ENCODE results near the gene PIP5K1C. TPM values are rescaled to one million over a fixed set of nuclear protein-coding genes. Genes with fewer than 3 reads are reported as not detected.
"Not testable (repeated sequence)": the region's sequence is repeated elsewhere in the genome, so short reads cannot be mapped to it uniquely, and the experiment has no call there.

PIP5K1C gene
- polyA plus RNA-seq, 4 donors = 19.3 to 30.8 (median 23.3) TPM

DNA sequence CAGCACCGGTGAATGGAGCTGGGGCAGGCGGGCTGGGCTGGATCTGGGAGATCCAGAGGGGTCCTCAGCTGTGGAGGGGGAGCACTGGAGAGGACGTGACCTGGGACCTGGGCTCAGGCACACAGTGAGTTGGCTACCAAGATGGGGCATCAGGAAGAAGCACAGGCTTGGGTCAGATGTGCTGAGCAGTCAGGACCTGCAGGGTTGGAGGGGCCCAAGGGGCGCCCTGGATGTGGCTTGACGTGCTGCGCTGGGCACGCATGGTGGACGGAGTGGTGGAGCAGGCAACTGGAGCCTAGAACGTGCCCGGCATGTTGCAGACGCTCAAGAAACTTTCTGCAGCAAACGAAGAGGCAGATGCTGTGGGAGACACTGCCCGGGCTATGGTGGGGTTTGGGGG is 20.7 kb downstream of the PIP5K1C start:
- DNase-seq (ENCODE audit: low read depth in 4 of 4, low spot score in 3 of 4) = no peak

DNA sequence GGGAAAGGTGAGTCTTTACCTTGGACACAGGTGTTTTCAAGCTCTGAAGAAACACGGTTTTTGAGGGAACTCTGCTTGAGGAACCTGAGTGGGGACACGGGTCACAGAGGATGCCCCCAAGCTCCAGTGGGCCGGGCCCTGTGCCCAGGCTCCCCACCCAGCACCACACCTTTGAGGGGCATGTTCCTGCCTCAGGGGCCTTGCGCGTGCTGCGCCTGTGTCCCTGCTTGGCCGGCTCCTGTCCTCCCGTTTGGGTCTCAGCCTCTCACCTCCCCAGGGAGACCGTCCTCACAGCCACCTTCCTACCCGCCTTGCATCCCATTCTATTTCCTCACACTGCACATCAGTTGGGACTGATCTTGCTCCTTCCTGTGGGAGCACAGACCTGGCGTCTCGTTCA is 21.1 kb downstream of the PIP5K1C start:
- no peak for DNase-seq (ENCODE audit: low read depth in 4 of 4, low spot score in 3 of 4)

- DNase-seq (ENCODE audit: low read depth in 4 of 4, low spot score in 3 of 4) = no peak
These were observed 22.1 kb downstream of the PIP5K1C start for GRCh38 chr19:3678188-3678587.

DNA sequence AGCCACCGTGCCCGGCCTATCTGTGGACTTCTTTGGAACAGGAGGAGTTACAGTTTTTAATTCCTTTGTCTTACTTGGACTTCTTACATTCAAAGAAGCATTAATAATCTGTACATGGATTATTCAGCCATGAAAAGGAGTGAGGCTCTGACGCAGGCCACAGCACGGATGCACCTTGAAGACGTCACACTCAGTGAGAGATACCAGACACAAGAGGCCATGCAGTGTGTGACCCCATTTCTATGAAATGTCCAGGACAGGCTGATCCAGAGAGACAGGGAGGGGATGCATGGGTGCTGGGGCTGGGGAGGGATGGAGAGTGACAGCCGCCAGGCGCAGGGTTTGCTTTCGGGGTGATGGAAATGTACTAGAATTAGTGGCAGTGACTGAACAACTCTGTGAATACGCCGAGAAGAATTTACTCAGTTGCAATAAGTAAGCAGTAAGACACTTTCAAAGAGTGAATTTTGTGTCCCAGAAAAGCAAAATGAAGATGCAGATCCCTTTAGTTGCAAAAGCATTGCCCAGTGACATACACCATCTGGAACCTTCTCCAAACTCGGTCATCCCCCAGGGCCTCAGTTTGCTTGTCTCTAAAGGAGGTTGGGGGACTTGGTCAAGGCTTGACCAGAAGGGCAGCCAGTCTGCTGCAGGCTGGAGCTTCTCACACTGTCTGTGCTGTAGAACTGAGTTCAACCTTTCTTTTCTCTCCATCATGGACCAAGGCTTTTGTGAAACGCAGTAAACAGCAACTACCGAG is 25.3 kb downstream of the PIP5K1C start:
- DNase-seq (ENCODE audit: low read depth in 4 of 4, low spot score in 3 of 4) = no peak

- DNase-seq (ENCODE audit: low read depth in 4 of 4, low spot score in 3 of 4) = no peak
These were observed 26.5 kb downstream of the PIP5K1C start for GRCh38 chr19:3673506-3674439.

- DNase-seq (ENCODE audit: low read depth in 4 of 4, low spot score in 3 of 4) = no peak
These were observed 27.3 kb downstream of the PIP5K1C start for GRCh38 chr19:3672993-3673392.

GRCh38 chr19:3672575-3672948 is 27.7 kb downstream of the PIP5K1C start:
- no peak for DNase-seq (ENCODE audit: low read depth in 4 of 4, low spot score in 3 of 4)

GRCh38 chr19:3671680-3672574 is 28.3 kb downstream of the PIP5K1C start:
- no peak for DNase-seq (ENCODE audit: low read depth in 4 of 4, low spot score in 3 of 4)

DNA sequence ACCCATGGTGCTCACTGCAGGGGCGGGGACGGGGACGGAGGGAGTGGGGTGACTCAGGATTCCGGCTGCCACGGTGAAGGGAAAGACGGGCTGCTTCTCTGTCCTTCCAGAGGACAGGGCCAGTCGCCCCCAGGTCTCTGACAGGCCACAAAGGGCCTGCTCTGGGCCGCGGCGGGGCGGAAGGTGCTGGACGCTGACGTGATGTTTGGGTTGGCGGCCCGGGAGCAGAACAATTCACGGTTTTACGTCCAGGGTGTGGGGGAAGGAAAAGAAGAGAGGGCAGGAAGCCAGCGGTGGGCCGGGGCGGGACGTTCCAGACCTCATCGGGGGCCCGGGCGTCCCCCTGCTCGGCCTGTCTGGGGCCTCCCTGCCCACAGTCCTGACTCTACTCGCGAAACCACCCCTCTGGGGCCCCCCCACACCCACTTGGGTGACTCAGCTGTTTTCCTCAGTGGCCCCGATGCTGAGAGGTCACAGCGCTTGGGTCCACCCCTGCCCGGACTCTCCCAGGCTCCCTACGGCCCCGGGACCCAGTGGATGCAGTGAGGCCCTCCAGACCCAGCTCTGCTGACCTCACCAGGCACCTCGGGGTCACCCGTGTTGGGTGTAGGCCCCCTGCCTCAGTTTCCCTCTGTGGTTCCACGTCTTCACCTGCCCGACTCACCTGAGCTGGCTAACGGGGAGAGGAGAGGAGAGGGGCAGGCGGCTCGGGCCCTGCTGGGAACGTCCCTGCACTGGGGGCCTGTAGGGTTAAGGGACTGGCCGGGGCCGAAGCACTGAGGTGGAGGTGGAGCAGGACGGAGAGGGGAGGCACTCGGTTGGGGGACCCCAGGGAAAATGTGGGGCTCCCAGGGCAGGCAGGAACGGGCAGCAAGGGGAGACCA is 29.2 kb downstream of the PIP5K1C start:
- DNase-seq (ENCODE audit: low read depth in 4 of 4, low spot score in 3 of 4) = no peak

- DNase-seq (ENCODE audit: low read depth in 4 of 4, low spot score in 3 of 4) = no peak
These were observed 30.1 kb downstream of the PIP5K1C start for GRCh38 chr19:3669947-3670795.

- DNase-seq (ENCODE audit: low read depth in 4 of 4, low spot score in 3 of 4) = no peak
These were observed 31.0 kb downstream of the PIP5K1C start for GRCh38 chr19:3669082-3669946.

GRCh38 chr19:3668331-3669081 is 31.8 kb downstream of the PIP5K1C start:
- DNase-seq (ENCODE audit: low read depth in 4 of 4, low spot score in 3 of 4) = no peak

DNA sequence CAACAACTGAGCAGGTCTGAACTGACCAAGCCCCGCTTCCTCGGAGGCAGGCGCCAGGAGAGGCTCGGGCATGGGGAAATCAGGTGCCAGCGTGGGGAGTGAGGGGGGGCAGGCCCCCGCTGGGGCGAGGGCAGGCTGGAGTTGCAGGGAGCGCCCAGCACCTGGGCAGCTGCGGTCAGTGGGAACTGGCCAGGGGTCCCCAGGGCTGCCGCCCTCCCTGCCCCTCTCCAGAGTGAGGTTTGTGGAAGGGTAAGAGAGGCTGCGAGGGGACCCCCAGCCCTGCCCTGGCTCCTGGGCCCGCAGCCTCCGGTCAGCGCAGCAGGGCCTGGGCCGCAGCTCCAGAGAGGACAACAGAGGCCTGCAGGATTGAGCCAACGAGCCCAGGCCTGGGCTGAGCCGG is 32.5 kb downstream of the PIP5K1C start:
- no peak for DNase-seq (ENCODE audit: low read depth in 4 of 4, low spot score in 3 of 4)

- DNase-seq (ENCODE audit: low read depth in 4 of 4, low spot score in 3 of 4) = no peak
These were observed 33.1 kb downstream of the PIP5K1C start for GRCh38 chr19:3667037-3667638.

- DNase-seq (ENCODE audit: low read depth in 4 of 4, low spot score in 3 of 4) = not testable (repeated sequence)
These were observed 33.8 kb downstream of the PIP5K1C start for GRCh38 chr19:3666545-3666856.

DNA sequence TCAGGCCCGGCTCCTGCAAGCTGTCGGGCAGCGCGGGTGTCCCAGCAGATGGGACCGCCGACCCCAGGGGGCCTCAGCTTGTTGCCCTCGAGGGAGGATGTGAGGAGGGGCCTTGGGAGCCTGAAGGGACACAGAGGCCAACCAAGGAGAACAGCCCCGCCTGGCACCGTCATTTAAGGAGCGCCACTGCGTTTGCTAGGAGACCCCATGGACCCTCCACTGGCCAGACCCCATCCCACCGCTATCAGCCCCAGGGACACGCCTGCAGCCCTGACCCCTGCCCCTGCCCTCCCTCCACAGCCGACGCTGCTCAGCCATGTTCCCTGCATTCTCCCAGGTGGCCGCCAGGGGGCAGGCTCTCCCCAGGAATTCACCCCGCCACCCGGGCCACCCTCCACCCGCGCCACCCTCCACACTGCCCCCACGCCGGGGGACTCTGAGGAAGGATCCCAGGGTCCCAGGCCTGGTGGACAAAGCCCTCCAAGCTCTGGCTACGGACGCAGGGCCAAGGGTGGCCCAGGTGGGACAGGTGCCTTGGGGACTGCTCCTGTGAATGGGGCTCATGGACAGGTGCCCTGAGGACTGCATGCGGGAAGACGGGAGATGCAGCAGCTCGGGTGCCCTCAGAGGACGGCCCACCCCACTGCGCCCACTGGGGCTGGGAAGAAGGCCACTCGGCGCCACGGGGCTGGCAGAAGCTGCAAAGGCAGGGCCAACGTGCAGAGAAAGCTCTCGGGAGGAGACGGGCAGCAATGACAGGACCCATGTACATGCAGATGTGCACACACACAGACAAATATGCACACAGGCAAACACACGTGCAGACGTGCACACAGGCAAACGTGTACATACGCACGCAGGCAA is 34.4 kb downstream of the PIP5K1C start:
- no peak for DNase-seq (ENCODE audit: low read depth in 4 of 4, low spot score in 3 of 4)
